OCI-M2 (cell line): Measurements from ENCODE around the gene CNTNAP2.

Experiments used
- DNase-seq: peaks from one replicate; lab custom pipeline; 2025; ENCODE audit not compliant: unreplicated experiment; lab: John Stamatoyannopoulos, UW

The CNTNAP2 gene

GRCh38 chr7:147516391-147516790 lies 1399.8 kb downstream of the CNTNAP2 start:
- no peak for DNase-seq

- DNase-seq: no peak
Observed at GRCh38 chr7:147519062-147519461, 1402.5 kb downstream of the CNTNAP2 start.

- no peak for DNase-seq
Observed at GRCh38 chr7:147523056-147523455, 1406.5 kb downstream of the CNTNAP2 start.

GRCh38 chr7:147524726-147525250 lies 1408.2 kb downstream of the CNTNAP2 start:
- no peak for DNase-seq

GRCh38 chr7:147525325-147525724 lies 1408.7 kb downstream of the CNTNAP2 start:
- no peak for DNase-seq

GRCh38 chr7:147535701-147536111 lies 1419.1 kb downstream of the CNTNAP2 start:
- no peak for DNase-seq

GRCh38 chr7:147539685-147540084 lies 1423.1 kb downstream of the CNTNAP2 start:
- DNase-seq: no peak

GRCh38 chr7:147540743-147541142 lies 1424.1 kb downstream of the CNTNAP2 start:
- DNase-seq: no peak

GRCh38 chr7:147541261-147541660 lies 1424.7 kb downstream of the CNTNAP2 start:
- no peak for DNase-seq

- DNase-seq: no peak
Observed at GRCh38 chr7:147547252-147547897, 1430.8 kb downstream of the CNTNAP2 start.

- DNase-seq: no peak
Observed at GRCh38 chr7:147556317-147556716, 1439.7 kb downstream of the CNTNAP2 start.

GRCh38 chr7:147563669-147564068 lies 1447.1 kb downstream of the CNTNAP2 start:
- no peak for DNase-seq

GRCh38 chr7:147564786-147565476 lies 1448.3 kb downstream of the CNTNAP2 start:
- DNase-seq: no peak

GRCh38 chr7:147567043-147567442 lies 1450.4 kb downstream of the CNTNAP2 start:
- no peak for DNase-seq

- DNase-seq: no peak
Observed at GRCh38 chr7:147569116-147569913, 1452.7 kb downstream of the CNTNAP2 start.

- DNase-seq: no peak
Observed at GRCh38 chr7:147570390-147570789, 1453.8 kb downstream of the CNTNAP2 start.

- DNase-seq: no peak
Observed at GRCh38 chr7:147571436-147572185, 1455.0 kb downstream of the CNTNAP2 start.

GRCh38 chr7:147578196-147578595 lies 1461.6 kb downstream of the CNTNAP2 start:
- no peak for DNase-seq

GRCh38 chr7:147579148-147579547 lies 1462.5 kb downstream of the CNTNAP2 start:
- DNase-seq: no peak

GRCh38 chr7:147584771-147585193 lies 1468.2 kb downstream of the CNTNAP2 start:
- DNase-seq: no peak

GRCh38 chr7:147586110-147586509 lies 1469.5 kb downstream of the CNTNAP2 start:
- DNase-seq: no peak
